ENCODE results near the gene CALML3. TPM values are rescaled to one million over a fixed set of nuclear protein-coding genes. Genes with fewer than 3 reads are reported as not detected.

CALML3 gene
- polyA plus RNA-seq, 1 donor from 2014 or later = not detected

DNA sequence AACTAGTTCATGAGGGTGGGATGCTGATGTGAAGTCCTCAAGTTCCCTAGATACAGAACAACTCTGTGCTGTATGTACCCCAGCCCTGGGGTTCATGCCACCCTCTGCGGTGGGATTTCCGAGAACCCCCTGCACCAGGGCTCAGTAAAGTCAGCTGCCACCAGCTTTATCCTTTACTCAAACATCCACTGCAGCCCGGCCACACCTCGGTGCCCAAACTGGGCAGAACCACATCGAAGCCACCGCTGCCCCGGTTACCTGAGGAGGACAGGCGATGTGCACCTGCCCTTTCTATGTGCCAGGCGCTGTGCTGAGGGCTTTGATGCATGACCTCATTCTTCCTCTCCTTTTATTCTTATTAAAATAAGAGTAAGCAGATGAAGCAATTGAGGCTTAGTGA lies 15.5 kb upstream of the CALML3 start:
- Histone ChIP-seq H3K27me3 (ENCODE audit: insufficient read depth, low read depth, low read length) (no peaks in the 10 kb centered on the region), H4K20me1 (ENCODE audit: insufficient read depth) (no peaks in the 10 kb centered on the region), H3K36me3 (ENCODE audit: insufficient read depth, low read length) (no peaks in the 10 kb centered on the region), H3K4me2 (ENCODE audit: low read length) (no peak overlapping the region), H3K79me2 (replicated peaks; ENCODE audit: insufficient read depth, low read length) (no peaks in the 10 kb centered on the region), H3K9me2 (ENCODE audit: insufficient read depth, low read length) (no peaks in the 10 kb centered on the region), H3K9me3 (ENCODE audit: low read length) (no peaks in the 10 kb centered on the region), H3F3A (ENCODE audit: insufficient read depth, low read length, poor library complexity, severe bottlenecking) (no peaks in the 10 kb centered on the region), H3K9ac (ENCODE audit: low read length) (no peak overlapping the region), H3K27ac (ENCODE audit: low read length) (no peak overlapping the region), H2AFZ (ENCODE audit: low read depth, low read length) (no peak overlapping the region), H3K4me3 (ENCODE audit: low read length) (no peak overlapping the region)
- TF ChIP-seq EP300 (conservative IDR thresholded peaks at IDR 0.05; ENCODE audit: poor library complexity, severe bottlenecking) (no peak), EZH2 (IDR thresholded peaks at IDR 0.05; ENCODE audit: borderline replicate concordance, insufficient read depth, low read length, poor library complexity, severe bottlenecking) (no peak)

DNA sequence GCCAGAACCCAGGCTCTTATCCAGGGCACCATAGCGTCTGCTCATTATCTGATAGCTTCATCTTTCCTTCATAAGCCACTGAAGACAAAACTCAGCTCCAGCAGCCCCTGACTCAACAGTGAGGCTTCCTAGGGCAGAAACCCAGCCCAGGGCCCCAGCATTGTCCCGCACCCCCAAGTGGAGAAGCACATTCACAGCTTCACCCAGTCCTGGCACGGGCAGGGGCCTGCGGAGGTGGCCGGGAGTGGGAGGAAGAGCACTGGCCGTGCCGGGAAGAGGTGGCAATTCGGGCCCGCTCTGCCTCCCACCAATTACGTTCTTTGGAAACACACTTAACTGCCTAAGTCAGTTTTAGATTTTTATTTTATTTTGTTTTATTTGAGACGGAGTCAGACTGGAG lies 15.1 kb upstream of the CALML3 start:
- Histone ChIP-seq H3K36me3 (ENCODE audit: insufficient read depth, low read length) (no peaks in the 10 kb centered on the region), H3K79me2 (replicated peaks; ENCODE audit: insufficient read depth, low read length) (no peaks in the 10 kb centered on the region), H3K9ac (ENCODE audit: low read length) (no peak overlapping the region), H3K27ac (ENCODE audit: low read length) (no peak overlapping the region), H3F3A (ENCODE audit: insufficient read depth, low read length, poor library complexity, severe bottlenecking) (no peaks in the 10 kb centered on the region), H3K9me3 (ENCODE audit: low read length) (no peaks in the 10 kb centered on the region), H3K9me2 (ENCODE audit: insufficient read depth, low read length) (no peaks in the 10 kb centered on the region), H2AFZ (ENCODE audit: low read depth, low read length) (no peak overlapping the region), H3K4me3 (ENCODE audit: low read length) (no peak overlapping the region), H3K27me3 (ENCODE audit: insufficient read depth, low read depth, low read length) (no peaks in the 10 kb centered on the region), H3K4me2 (ENCODE audit: low read length) (no peak overlapping the region), H4K20me1 (ENCODE audit: insufficient read depth) (no peaks in the 10 kb centered on the region)
- TF ChIP-seq, protein P1, sequence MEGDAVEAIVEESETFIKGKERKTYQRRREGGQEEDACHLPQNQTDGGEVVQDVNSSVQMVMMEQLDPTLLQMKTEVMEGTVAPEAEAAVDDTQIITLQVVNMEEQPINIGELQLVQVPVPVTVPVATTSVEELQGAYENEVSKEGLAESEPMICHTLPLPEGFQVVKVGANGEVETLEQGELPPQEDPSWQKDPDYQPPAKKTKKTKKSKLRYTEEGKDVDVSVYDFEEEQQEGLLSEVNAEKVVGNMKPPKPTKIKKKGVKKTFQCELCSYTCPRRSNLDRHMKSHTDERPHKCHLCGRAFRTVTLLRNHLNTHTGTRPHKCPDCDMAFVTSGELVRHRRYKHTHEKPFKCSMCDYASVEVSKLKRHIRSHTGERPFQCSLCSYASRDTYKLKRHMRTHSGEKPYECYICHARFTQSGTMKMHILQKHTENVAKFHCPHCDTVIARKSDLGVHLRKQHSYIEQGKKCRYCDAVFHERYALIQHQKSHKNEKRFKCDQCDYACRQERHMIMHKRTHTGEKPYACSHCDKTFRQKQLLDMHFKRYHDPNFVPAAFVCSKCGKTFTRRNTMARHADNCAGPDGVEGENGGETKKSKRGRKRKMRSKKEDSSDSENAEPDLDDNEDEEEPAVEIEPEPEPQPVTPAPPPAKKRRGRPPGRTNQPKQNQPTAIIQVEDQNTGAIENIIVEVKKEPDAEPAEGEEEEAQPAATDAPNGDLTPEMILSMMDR (IDR thresholded peaks at IDR 0.05; ENCODE audit: poor library complexity, severe bottlenecking) = no peak
- TF ChIP-seq POLR2AphosphoS5 (IDR thresholded peaks at IDR 0.05) (no peak), RAD21 (conservative IDR thresholded peaks at IDR 0.05) (no peak)

DNA sequence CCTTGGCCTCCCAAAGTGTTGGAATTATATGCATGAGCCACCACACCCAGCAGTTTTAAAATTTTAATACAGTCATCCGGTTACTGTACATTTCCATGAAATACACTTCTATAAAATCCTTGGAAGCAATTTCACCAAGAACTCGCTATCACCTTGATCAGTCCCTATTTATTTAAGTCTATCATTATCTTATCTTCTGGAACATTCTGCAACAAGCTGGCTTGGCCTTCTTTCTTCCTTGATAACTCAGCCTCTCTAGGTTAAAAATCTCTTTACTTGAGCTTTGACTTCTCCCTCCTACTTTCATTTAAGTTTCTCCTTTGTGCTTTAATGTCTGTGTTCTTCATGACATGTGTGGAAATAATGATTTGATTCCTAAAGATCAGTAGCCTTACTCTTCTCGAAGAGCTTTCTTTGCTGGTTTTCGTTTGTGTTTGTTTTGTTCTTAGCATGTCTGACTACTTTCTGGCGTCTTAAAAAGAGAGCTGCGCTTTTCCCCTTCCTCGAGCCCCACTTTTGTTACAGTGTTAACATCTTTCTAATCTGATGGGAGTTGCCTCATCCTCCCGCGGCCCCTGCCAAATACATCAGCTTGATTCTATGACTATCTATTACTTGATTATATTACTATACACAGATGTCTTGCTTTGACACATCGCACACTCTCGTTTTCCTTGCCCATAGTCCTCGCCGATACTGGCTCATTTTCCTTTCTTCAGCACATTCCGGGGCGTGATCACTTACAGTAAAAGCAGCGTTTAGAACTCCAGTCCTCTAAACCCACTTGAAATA lies 14.3 kb upstream of the CALML3 start:
- TF ChIP-seq MXI1 (conservative IDR thresholded peaks at IDR 0.05; ENCODE audit: poor library complexity, severe bottlenecking) (no peak), POLR2AphosphoS5 (IDR thresholded peaks at IDR 0.05) (no peak), REST (IDR thresholded peaks at IDR 0.05; ENCODE audit: borderline replicate concordance) (no peak)
- TF ChIP-seq, protein P1 (IDR thresholded peaks at IDR 0.05; ENCODE audit: poor library complexity, severe bottlenecking) = no peak
- Histone ChIP-seq H3K36me3 (ENCODE audit: insufficient read depth, low read length) (no peaks in the 10 kb centered on the region), H4K20me1 (ENCODE audit: insufficient read depth) (no peaks in the 10 kb centered on the region), H3K4me2 (ENCODE audit: low read length) (no peak overlapping the region), H3K27ac (ENCODE audit: low read length) (no peak overlapping the region), H3K9me3 (ENCODE audit: low read length) (no peaks in the 10 kb centered on the region), H2AFZ (ENCODE audit: low read depth, low read length) (no peak overlapping the region), H3K4me3 (ENCODE audit: low read length) (no peak overlapping the region), H3K9ac (ENCODE audit: low read length) (no peak overlapping the region), H3K9me2 (ENCODE audit: insufficient read depth, low read length) (no peaks in the 10 kb centered on the region), H3F3A (ENCODE audit: insufficient read depth, low read length, poor library complexity, severe bottlenecking) (no peaks in the 10 kb centered on the region), H3K27me3 (ENCODE audit: insufficient read depth, low read depth, low read length) (no peaks in the 10 kb centered on the region), H3K79me2 (replicated peaks; ENCODE audit: insufficient read depth, low read length) (no peaks in the 10 kb centered on the region)

Measured in neural cell (in vitro differentiated cells).